Mucosa of gallbladder (tissue), 1 donor: ENCODE data around the gene ILK. TPM values are rescaled to one million over a fixed set of nuclear protein-coding genes. Genes with fewer than 3 reads are reported as not detected.

Experiments used
- DNase-seq: peaks from one replicate; pipeline ENCODE4 v3.0.0-alpha.2; 2020; ENCODE audit warnings: low spot score
- total RNA-seq: library from RNA; stranded (reverse); gene quantifications from one replicate; pipeline ENCODE4 v1.2.1, GENCODE V29; 2021
- donor health status: DM: no; HTN: no; CAD: no.

The ILK gene
- total RNA-seq, 1 donor from 2014 or later = 261 TPM

GRCh38 chr11:6636480-6636879 lies 32.9 kb downstream of the ILK start:
- no peak for DNase-seq

- peak; percentile 63 for DNase-seq
Observed at GRCh38 chr11:6637871-6638270, 34.3 kb downstream of the ILK start.

- no peak for DNase-seq
Observed at GRCh38 chr11:6638429-6638828, 34.9 kb downstream of the ILK start.

DNA sequence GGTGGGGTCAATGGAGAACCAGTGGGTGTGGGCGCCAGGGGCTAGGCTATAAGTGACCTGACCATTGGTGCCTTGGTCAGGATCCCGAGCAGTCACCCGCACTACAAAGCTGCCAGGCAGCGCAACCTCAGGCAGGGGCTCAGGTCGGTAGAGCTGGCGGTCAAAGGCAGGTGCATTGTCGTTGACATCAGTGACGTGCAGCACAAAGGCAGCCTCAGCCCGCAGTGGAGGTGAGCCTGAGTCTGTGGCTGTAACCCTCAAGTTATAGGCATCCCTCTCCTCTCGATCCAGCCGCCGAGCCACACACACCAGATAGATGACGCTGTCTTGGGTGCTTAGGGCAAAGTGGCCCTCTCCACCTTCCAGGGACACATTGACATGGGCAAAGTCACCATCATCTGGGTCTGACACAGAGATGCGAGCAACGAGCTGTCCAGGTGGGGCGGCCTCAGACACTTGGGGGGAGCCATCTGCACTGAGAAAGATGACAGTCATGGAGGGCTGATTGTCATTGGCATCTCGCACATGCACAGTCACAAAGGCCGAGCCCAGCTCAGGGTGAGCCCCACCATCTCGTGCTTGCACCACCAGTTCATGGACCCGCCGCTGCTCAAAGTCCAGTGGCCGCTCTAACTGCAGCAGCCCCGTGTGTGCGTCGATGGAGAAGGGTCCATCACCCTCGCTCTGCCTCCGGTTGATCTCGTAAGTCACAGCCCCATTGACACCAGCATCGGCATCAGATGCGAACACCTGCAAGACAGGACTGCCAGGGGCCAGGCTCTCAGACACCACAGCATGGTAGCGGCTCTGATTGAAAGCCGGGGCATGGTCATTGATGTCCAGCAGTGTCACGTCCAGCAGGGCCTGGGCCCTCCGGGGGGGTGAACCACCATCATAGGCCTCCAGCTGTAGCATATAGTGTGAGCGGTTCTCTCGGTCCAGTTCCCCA lies 36.7 kb downstream of the ILK start:
- no peak for DNase-seq

DNA sequence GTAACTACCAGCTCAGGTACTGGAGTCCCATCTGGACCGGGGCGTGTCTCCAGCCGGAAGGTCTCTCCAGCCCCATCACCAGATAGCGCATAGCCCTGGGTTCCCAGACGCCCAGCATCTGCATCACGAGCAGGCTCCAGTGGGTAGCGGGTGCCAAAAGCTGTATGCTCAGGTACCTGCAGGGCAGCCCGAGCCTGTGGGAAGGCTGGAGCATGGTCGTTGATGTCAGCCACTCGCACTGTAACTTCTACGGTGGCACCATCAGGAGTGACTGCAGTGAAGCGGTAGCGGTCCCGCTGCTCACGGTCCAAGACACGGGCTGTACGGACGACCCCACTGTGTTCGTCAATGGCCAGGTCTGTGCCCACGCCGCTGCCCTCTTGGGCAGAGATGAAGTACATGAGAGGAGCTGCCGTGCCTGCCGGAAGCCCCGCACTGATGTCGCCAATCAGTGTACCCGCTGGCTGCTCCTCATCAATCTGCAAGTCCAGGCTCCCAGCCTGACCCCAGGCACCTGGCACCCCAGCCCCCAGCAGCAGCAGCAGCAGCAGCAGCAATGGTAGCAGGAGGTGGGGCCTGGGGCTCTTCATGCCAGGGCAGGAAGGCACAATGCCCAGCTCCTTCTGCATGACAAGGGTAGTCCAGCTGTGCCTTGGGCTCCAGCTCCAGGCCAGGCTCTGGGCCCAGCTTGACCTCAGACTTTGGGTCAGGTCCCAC lies 37.6 kb downstream of the ILK start:
- DNase-seq = no peak

GRCh38 chr11:6642957-6643356 lies 39.4 kb downstream of the ILK start:
- no peak for DNase-seq

DNA sequence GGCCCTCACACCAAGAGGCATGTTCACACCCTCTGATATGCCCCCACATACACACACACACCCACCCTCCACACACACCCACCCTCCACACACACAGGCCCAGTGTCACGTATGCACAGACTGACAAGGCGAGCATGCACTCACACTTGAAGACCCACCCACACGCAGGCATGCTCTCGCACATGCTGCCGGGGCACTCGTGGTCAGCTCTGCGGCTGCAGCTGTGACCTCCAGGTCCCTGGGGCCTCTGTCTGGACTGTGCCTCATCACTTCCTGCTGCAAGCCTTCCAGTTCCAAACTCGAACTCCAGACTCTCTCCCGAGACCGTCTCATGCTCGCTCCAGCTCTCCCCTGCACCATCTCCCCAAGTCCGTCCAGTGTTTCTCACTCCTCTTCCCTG lies 42.5 kb downstream of the ILK start:
- no peak for DNase-seq

GRCh38 chr11:6646576-6646917 lies 43.0 kb downstream of the ILK start:
- no peak for DNase-seq

GRCh38 chr11:6646918-6647679 lies 43.5 kb downstream of the ILK start:
- no peak for DNase-seq

- DNase-seq = no peak
Observed at GRCh38 chr11:6647836-6648235, 44.3 kb downstream of the ILK start.

GRCh38 chr11:6648501-6648900 lies 44.9 kb downstream of the ILK start:
- no peak for DNase-seq

DNA sequence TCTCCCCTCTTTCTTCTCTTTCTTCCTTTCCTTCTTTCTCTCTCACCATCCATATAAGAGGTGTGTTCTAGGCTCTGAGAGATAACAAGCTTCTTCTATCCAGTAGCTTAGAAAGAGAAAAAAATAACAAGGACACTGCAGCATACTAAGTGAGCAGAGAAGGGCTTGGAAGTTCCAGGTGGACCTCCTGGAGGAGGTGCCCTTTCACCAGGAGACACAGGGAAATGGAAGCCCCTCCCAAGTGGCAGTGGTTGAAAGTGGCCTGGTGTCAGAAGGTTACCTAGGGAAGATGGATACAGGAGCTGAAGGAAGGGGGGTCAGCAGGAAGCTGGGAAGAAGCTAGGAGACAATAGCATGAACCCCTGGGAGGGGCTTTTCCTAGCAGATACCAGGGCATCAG lies 46.5 kb downstream of the ILK start:
- DNase-seq = no peak

GRCh38 chr11:6650980-6651379 lies 47.4 kb downstream of the ILK start:
- DNase-seq = no peak

- DNase-seq = no peak
Observed at GRCh38 chr11:6652182-6652581, 48.6 kb downstream of the ILK start.

DNA sequence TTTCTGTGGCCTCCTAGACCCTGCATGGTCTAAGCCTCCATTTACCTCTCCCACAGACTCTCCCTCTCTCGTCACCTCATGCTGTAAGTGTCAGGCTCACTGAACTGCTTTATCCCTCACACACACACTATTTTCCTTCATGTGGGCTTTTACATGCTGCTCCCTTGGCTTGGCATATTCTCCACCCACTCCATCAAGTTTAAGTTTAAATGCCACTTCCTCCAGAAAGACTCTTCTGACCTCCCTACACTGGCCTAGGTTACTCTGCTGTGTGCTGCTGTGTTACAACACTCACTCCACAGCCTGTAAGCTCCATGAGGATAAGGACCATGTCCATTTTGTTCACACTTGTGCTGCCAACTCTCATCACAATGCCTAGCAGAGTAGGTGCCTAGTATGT lies 49.5 kb downstream of the ILK start:
- no peak for DNase-seq

DNA sequence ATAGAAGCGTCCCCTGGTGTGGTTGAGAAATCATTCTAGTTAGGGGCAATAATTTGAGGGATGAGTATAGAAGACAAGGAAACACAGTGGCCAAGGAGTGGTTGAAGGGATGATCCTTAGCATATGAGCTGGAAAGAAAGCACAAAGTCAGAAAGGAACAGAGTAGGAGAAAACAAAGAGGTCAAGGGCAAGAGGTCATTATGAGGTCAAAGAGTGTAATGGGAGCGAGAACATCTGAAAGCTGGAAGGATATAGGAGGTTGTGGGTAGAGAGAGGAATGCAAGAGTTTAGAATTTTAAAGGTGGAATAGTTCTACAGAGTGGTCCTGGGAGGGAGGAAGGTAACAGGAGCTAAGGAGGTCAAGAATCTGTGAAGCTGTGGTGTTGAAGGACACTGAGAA lies 50.1 kb downstream of the ILK start:
- DNase-seq = no peak

GRCh38 chr11:6654281-6655019 lies 50.9 kb downstream of the ILK start:
- DNase-seq = no peak

DNA sequence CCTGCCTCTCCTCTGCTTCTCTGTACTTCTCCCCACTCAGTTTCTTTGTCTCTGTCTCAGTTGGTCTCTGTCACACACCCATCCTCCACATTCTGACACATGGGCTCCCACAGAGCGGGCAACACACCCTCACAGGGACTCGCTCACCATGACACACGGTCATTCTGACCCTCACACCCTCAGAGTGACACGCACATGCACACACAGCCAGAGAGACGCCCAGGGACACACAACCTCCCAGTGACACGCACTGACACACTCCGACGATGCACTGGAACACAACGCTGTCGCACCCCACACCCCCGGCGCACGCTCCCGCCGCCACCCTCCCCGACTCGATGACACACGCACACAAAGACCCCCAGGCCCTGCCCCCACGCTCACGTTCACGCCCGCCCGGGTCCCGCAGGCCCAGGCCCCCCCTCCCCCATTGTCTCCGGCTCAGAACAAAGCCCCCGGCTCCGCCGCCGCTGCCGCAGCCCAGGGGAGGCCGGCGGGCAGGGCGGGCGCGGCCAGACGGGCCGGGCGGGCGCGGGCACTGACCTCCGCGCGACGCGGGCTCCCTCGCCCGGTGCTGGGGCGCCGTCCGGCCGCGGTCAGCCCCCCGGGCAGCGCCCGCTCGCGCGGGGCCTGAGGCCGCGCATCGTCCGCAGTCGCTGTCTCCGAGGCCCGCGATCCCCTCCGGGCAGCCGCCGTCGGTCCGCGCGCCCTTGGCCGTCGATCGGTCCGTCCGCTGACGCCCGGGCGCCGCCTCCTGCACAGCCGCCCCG lies 51.6 kb downstream of the ILK start:
- no peak for DNase-seq

DNA sequence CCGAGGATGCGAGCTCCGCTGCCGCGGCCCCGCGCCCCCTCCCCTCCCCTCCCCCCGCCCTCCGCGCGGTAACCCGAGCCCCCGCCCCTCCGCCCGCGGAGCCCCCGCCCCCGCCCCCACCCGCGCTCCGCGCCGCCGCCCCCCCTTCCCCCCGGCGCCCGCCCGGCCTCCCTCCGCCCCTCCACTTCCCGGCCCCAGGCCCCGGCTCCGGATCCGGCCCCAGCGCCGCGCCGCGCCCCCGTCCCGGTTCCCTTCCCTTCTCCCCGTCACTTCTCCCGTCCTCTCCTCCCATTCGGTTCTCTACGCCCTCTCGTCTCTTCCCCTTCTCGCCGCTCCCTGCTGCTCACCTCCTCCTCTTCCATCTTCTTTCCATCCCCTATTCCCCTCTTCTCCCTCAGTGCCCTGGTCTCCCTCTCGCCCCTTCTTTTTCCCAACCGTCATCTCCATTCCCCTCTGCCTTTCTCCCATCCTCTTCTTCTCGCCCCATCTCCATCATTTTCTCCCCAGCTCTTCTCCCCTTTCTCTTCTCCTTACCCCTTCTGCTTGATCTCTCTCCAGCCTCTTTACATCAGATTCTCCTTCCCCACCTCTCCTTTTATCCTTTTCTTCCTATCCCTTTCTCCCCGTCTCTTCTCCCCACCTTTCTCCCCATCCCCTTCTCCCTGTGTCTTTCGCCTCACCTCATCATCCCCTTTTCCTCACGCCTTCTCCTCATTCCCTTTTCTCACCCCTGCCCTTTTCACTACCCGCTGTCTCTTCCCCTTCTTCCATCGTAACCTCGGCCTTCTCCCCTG lies 52.4 kb downstream of the ILK start, which contains the start of gene DCHS1:
TSS of gene DCHS1 (minus strand) at position 20 of the 794 bp plus-strand sequence. CDS start 14,196 bp downstream, outside the sequence.
- DNase-seq = no peak

GRCh38 chr11:6656584-6656915 lies 53.0 kb downstream of the ILK start:
- DNase-seq = no peak
